Endothelial cell of hepatic sinusoid (primary cell): ENCODE results near the gene ODAD2.
"Not testable (repeated sequence)": the region's sequence is repeated elsewhere in the genome, so short reads cannot be mapped to it uniquely, and the experiment has no call there.

Source experiments
- in situ Hi-C: cut with HindIII; loops from 2 replicates; pipeline ENCODE4 v1.10.0; 2017; ENCODE audit warnings: low sequenced_read_pairs

Gene ODAD2

DNA sequence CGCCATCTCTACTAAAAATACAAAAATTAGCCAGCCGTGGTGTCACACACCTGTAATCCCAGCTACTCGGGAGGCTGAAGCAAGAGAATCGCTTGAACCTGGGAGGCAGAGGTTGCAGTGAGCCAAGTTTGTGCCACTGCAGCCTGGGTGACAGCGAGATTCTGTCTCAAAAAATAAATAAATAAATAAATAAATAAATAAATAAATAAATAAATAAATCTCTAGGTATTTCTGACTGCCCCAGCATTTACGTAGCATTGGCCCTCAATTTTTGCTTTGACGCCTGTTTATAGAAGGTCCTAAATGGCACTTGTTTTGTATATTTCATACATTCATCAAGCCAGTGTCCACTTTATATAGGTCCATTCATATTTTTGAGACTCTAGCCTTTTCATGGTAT is 28.9 kb downstream of the ODAD2 start:
- in situ Hi-C loops: not testable (repeated sequence)

DNA sequence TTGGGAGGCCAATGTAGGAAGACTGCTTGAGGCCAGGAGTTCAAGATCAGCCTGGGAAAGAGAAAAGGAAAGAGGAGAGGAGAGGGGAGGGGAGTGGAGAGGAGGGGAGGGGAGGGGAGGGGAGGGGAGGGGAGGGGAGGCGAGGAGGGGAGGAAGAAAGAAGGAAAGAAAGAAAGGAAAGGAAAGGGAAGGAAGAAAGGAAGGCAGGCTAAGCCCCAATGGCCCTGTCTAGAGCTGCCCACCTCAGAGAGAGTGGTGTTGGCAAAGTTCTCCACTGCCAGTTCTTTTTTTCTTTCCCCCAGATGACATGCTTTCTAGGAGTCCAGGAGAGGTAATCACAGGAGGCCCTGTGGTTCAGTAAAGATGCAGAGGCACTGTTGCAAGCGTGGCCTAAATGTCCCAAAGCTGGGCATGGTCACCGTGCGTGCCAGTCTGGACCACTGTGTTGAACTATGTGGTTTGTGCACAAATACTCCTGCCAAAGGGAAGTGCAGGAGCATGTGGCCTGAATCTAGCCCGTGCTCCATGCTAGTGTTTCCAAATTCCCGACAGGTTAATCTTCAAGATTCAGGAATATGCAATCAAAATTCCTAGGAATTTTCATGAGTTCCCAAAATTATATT is 39.7 kb downstream of the ODAD2 start:
- in situ Hi-C loops: no loop called here

DNA sequence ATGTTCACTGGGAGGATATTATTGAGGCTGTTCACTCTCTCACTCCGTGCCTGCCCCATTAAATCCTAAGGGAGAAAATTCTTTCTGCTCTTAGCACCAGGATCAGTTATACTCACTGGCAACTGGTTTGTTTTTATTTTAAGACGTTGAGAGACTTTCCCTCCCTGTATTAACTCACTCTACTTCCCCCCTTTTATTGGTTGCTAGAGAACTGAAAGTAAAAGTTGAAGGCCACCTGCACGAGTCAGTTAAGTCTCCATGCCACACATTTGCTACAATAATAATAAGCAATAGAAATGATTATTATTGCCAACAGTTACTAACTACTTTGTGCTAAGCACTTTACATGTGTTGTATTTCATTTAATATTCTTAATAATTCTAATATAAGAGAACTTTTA is 40.5 kb downstream of the ODAD2 start:
- in situ Hi-C loops: not testable (repeated sequence)

DNA sequence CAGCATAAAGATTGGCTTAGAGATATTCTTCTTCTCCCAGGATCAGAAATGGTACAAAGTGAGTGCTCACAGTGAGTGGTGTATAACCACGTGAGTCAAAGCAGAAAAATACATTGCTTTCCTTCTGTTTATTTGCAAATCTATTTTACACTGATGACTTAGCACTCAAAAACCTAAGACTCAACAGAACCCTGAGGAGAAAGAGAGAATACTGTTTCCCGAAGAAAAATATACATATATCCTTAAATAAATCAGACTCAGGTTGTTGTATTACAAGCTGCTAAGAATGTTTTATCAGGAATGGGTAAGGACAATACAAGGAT is 48.7 kb downstream of the ODAD2 start:
- in situ Hi-C loops: no loop called here

DNA sequence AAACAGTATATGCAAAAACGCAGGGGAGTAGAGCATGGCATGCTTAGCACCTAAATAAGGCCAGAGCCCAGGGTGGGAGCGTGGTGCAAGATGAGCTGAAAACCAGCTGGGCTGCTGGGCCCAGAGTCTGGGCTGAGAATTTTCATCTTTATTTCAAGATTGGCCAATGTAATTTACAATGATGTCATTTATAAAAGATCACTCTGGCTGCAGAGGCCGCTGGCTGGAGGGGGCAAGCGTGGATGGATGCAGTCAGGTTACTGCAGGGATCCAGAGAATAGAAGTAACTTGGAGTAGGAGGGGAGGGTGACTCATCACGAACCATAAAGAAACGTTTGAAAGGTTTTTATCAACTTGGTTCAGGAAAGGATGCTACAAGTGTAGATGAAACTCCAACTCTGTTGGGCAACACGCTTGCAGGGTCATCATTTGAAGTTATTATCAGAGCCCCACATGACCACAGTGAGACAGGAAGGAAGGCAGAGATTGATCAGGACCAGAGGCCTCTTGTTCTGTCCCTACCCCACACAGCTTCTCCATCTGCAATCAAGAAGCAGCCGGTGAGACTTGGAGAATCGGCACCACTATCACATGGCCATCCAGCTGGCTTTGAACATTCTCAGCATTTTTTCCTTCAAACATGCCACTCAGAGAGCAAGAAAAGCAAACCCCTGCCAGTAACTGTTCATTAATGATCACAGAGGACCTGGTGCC is 49.2 kb downstream of the ODAD2 start:
- in situ Hi-C loops: no loop called here

DNA sequence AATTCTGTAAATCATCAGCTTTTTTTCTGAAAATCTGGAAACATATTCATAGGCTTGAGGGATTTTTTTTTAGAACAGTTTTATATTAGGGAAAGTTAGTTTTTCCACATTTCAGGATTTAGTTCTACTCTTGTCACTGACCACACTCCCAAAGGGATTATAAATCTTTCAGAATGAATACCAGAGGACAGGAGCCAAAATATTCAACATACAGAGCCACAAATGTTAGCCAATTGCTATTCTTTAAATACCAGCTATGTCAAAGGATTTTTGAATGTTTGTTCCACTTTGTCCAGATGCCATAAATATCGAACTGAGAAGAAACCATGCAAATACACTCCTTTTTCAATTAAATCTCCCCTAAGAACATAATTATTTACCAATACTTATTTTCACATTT is 50.7 kb downstream of the ODAD2 start:
- in situ Hi-C loops: no loop called here

DNA sequence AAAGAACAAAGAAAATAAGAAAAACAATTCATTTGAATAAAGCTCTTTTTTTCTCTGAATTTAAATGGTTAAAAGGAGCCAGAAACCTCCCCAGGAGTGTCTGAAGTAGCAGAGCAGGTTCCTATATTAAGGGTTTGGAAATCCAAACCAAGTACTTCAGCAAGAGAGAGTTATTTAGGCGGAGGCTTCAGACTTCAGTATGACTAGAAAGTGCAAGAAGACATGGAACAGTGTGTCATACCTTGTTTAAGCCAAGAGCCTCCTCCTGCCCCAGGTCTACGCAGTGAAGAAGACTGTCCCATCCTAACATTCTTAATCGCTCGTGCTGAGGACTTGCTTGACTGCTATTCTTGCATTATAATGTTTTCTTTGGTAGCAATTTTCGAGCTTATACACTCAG is 51.3 kb downstream of the ODAD2 start:
- in situ Hi-C loops: no loop called here

DNA sequence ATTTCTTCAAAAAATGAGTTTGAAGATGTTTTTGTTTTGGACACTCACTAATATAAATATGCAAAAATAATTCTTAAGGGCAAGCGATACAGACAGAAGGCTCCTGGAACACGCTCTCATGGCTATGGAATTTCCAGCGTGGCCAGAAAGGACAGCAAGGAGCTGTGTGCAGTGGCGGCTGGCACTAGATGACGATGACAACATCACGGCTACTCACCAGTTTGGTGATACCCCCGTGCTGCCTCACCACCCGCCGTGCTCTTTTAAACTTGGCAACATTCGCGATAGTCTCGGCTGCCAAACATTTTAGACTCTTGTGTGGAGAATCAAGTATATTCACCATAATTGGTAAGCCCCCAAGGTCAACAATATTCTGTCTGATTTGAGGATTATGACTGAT is 54.9 kb downstream of the ODAD2 start:
- in situ Hi-C loops: no loop called here

DNA sequence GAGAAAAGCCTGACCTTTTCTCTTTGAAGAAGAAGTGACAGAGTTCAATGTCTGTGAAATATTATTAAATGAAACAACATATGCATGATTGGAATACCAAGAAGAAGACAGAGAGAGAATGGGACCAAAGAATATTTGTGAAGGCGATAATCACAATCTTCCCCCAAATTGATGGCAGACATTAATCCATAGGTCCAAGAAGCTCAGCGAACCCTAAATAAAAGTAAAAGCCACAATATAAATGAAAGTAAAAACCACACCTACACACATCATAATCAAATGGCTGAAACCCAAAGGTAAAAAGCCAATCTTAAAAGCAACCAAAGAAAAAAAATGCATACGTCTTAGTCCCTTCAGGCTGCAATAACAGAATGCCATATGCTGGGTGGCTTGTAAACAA is 84.0 kb downstream of the ODAD2 start:
- in situ Hi-C loops: no loop called here

DNA sequence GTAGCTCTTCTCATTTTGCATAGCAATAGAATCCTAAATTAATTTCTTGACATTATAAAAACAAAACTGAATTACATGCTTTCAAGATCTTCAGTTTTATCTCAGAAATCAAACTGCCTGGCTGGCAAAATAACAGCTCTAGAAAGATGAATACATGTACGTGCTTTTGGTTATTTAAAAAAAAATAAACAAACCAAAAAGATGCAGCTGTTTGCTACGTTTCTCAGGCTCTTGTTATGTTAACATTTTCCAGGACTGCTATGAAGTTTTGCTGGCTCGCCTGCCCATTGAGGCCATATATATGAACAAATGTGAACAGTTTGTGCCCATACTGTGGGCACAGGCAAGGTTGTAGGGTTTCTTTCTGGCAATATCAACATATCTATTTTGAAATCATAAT is 86.6 kb downstream of the ODAD2 start:
- in situ Hi-C loops: no loop called here

DNA sequence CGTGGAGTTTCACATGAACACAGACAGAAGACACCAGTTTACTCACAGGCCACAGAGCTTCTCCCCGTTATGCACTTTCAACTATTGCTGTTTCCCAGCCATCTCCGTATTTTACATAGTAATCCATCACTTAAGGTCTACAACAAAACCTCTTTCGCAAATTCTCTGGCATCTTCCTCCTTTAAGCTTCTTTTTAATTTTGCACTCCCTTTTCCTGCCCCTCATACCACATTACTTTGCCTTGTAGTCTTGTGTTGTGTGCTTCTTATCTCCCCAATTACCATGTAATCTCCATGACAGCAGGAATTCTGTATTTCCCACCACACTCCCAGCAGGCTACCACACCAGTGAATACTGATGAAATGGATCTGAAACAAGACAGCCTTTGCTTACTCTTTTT is 87.3 kb downstream of the ODAD2 start:
- in situ Hi-C loops: no loop called here

DNA sequence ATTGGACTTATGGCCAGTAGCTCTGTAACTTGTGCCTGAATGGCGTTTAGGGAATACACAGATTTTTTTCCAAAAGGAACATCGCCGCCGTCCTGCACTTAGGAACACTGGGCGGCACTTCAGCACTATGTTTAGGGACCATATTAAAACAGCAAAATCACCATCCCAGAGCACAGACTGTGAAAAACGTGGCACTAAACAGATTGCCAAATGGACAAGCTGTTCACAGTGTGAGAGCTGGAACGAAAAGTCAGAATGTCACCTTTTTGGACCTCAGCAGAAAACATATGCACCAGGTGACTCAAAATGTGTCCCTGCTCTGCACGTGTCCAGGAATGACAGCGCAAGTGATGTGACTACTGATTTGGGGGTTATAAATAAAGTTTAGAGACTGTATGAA is 87.9 kb downstream of the ODAD2 start:
- in situ Hi-C loops: no loop called here

DNA sequence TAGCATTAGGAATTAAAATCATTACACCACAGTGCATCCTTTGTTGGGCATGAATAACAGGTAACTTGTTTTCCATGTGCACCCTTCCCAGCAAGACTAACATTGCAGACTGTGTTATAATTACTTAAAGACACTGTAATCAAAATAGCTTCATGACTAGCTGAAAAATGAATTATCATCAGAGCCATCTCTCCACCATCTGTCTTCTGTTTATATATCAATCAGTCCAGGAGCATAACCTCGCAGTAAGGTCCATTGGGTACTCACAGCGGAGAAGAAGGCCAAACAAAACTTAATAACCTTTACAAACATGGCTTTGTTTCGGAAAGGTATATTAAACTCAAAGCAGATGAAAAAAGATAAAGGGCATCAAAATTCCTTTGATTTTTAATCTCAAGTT is 90.6 kb downstream of the ODAD2 start:
- in situ Hi-C loops: no loop called here

DNA sequence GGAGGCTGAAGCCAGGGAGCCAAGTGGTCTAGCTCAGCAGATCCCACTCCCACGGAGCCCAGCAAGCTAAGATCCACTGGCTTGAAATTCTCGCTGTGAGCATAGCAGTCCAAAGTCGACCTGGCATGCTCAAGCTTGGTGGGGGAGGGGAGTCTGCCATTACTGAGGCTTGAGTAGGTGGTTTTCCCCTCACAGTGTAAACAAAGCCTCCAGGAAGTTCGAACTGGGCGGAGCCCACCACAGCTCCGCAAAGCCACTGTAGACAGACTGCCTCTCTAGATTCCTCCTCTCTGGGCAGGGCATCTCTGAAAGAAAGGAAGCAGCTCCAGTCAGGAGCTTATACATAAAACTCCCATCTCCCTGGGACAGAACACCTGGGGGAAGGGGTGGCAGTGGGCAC is 99.4 kb downstream of the ODAD2 start:
- in situ Hi-C loops: not testable (repeated sequence)

DNA sequence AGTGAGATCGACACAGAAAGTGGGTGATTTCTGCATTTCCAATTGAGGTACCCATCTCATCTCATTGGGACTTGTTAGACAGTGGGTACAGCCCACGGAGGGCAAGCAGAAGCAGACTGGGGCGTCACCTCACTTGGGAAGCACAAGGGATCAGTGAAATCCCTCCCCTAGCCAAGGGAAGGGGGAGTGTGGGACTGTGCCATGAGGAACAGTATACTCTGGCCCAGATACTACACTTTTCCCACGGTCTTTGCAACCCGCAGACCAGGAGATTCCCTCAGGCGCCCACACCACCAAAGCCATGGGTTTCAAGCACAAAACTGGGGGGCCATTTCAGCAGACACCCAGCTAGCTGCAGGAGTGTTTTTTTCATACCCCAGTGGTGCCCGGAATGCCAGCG is 99.8 kb downstream of the ODAD2 start:
- in situ Hi-C loops: no loop called here

DNA sequence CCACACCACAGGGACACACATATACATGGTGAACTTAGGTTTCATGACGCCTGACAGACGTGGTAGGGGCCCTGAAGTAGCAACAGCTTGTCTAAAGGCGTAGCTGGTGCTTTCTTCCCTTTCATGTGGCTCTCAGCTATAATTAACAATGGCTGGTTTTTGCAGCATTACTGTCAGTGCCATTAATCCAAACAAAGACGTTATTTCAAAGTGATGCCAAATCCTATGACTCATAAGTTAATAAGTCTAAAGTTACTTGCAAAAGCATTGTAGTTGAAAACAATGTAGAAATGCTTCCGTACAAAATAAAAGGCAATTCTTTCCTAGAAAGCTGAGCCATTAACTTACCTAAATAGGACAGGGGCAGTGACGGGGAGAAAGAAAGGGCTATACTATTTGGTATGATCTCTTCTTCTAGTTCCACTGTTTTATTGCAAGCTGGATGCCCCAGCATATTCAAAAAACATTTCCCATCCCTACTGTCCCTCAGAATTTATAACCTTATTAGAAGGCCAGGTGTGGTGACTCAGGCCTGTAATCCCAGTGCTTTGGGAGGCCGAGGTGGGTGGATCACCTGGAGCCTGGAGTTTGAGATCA is 105.4 kb downstream of the ODAD2 start:
- in situ Hi-C loops: no loop called here

DNA sequence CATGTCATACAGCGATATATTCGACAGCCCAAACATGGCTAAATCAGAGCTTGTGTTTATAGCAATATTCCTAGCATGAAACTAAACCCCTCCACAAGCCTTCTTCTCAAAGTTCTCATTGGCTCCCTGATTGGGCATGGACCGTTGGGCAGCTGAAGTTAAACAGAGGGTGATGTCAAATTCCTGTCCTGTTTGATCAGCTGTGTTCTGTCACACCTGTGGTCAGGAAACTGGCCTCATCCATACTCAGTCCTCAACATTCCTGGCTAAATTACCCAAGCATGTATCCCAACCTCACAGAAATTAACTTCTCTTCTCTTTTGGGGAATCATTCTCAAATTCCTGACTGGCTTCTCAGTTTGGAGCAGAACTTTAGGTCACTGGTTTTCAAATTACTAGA is 107.9 kb downstream of the ODAD2 start:
- in situ Hi-C loops: no loop called here

DNA sequence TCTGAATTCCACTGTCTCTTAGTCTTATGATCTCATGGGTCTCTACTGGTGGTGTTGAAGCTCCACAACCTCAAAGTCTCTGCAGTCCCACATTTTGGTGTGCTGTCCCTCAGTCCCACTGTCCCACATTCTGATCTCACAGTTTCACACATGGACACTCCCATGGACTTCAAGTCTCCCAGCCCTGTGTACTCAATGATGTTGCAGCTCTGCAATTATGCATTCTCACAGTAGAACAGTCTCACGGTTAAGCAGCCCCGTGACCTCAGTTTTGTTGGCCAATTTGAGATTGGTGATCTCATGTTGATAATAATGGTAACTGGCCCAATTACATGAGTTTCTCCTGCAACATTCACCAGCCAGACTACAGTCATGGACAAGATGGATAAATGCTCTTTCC is 109.4 kb downstream of the ODAD2 start:
- in situ Hi-C loops: no loop called here

DNA sequence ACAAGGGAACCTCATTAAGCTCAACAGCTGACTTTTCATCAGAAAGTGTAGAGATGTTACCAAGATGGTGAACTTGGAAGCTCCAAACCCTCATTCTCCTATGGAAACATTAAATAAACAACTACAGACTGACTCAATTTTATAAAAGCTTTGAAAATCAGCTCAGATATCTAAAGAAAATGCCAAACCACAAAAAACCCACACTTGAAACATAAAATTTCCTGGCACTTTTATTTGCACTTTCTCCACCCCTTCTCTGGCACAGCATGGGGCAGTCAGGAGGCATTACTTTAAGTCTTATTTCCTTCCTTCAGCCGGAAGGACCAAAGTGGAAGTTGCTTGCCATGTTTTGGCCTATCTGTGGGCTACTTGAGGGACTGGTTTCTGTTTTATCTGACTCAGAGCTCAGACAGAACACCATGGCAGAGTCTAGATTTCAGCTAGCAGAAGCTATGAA is 114.7 kb downstream of the ODAD2 start:
- in situ Hi-C loops: no loop called here

DNA sequence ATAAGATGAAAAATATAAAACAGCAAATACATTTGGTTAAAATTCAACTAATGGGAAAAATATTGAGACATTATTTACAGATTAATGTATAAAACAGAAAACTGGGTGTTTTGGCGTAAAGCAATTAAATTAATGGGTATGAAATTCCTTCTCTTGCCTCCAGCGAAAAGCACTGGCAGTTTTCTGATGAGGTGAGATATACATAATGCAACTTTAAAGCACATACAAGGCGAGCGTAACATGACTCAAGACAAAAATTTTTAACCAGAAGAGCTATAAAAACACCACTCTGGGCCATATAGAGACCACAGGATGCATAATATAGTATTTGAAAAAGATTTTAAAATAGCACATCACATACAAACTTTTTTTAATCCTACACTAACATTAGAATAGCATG is 120.6 kb downstream of the ODAD2 start:
- in situ Hi-C loops: no loop called here

DNA sequence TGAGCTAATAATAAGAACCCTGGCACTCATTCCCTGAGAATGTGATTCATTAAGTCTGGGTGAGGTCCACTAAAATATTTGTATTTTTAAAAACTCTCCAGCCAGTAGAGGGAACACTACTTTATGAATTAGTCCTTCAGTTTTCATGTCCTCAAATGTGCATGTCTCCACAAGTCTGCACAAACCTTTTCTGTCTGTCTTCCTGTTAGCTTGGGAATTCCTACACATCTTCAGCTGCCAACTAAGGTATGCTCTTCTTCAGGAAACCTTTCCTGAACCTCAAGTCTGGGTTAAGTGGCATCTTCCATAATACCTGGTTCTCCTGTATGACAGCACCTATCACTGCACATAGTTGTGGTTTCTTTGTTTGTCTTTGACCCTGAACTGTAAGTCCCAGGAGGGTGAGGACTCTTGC is 133.7 kb downstream of the ODAD2 start:
- in situ Hi-C loops: no loop called here

DNA sequence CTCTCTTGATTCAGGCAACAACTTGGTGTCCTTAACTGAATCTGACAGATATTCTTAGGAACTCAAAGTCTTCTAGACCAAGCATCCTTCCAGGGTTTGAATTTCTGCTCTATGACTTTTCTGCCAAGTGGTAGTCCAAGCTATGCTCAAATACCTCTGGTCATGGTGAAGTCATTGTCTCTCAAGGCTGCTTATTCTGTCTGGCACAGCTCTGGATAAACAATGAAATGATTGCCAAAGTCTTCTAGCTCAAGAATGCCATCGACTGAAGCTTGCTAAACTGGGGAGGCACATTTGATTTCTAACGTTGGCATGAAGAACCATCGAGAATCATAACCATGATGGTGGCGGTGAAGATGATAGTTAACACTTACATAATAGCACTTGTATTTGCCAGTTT is 137.1 kb downstream of the ODAD2 start:
- in situ Hi-C loops: no loop called here

DNA sequence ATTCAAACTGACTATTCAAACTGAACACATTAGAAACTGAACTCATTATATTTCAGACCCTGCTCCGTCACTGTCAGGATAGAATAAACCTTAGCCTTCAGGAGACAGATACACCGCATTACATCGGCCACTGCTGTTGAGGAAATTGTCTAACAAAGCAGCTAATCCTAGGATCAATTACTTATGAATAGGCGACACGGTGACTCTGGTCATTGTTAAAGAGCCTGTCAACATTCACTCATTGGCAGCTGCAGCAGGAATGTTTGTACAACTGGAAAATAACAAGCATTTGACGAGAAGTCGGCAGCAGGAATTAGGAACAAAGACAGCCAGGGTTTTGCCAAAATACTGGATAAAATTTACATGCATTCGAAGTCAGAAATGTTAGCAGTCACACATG is 141.3 kb downstream of the ODAD2 start:
- in situ Hi-C loops: no loop called here
